A549 (cell line): ENCODE data around the gene KATNAL1. TPM values are rescaled to one million over a fixed set of nuclear protein-coding genes. Genes with fewer than 3 reads are reported as not detected.

Experiments
- ATAC-seq, 2 experiments: fragments of 200-7000 bp in 1 of 2; fragments of >200 bp in 1 of 2; cut with Nextera tagmentation in 1 of 2; cut with Tn5 transposase in 1 of 2; 3 replicates each; pipeline versions ENCODE4 v1.8.0 to v1.9.1; 2018 to 2020; ENCODE audit warnings: mild to moderate bottlenecking in 1 of 2, moderate library complexity in 1 of 2
- CTCF ChIA-PET: fragments of 300-600 bp; sonication (Branson Sonifier 250); formaldehyde crosslinking; extraction: SDS; loops from one replicate; lab custom pipeline; 2021; ENCODE audit warnings: antibody characterized with exemption, inconsistent platforms; lab: Yijun Ruan, JAX
- POLR2A ChIA-PET: fragments of 350-600 bp; formaldehyde crosslinking; extraction: SDS; loops from one replicate; lab custom pipeline; 2021; ENCODE audit warnings: antibody characterized with exemption, inconsistent platforms; lab: Yijun Ruan, JAX
- DNase-seq, 2 experiments: peaks; one replicate each; pipeline versions ENCODE4 v3.0.0 to v3.0.0-alpha.2; 2011 to 2016; ENCODE audit warnings: low read depth in 1 of 2, low spot score in 1 of 2
- FAIRE-seq: peaks from 2 replicates; lab custom pipeline; 2011; peaks lifted over from hg19 to GRCh38; lab: Jason Lieb, UNC
- H3K27ac ChIP-seq, 2 experiments: fragments of >200 bp; sonication (Bioruptor Twin); formaldehyde crosslinking; 3 replicates each; pipeline ENCODE4 v1.5.1; 2016 to 2017
- H3K4me1 ChIP-seq: fragments of >200 bp; sonication (Bioruptor Twin); formaldehyde crosslinking; 3 replicates; pipeline ENCODE4 v1.6.1; 2016
- H3K4me2 ChIP-seq: fragments of >200 bp; sonication (Bioruptor Twin); formaldehyde crosslinking; 3 replicates; pipeline ENCODE4 v1.6.1; 2016
- H3K4me3 ChIP-seq: fragments of >200 bp; sonication (Bioruptor Twin); formaldehyde crosslinking; 3 replicates; pipeline ENCODE4 v1.5.1; 2016
- H3K9me3 ChIP-seq: fragments of >200 bp; sonication (Bioruptor Twin); formaldehyde crosslinking; 3 replicates; pipeline ENCODE4 v1.6.1; 2016
- ATOH8 ChIP-seq: fragments of 250-450 bp; sonication (Bioruptor Pico); IDR thresholded peaks from 2 replicates; pipeline ENCODE4 v1.5.0; 2020; ENCODE audit warnings: low read depth, mild to moderate bottlenecking, moderate library complexity
- CTCF ChIP-seq: fragments of >200 bp; sonication (Bioruptor Twin); formaldehyde crosslinking; IDR thresholded peaks from 3 replicates; pipeline ENCODE4 v1.5.1; 2016
- EHF ChIP-seq: fragments of 250-450 bp; sonication (Bioruptor Pico); IDR thresholded peaks from 2 replicates; pipeline ENCODE4 v1.5.0; 2020; ENCODE audit warnings: mild to moderate bottlenecking
- FOSL2 ChIP-seq, 2 experiments: fragments of 450-650 bp in 1 of 2; fragments of >200 bp in 1 of 2; sonication (Bioruptor Twin) in 1 of 2; formaldehyde crosslinking; IDR thresholded peaks; 2 replicates each; pipeline versions ENCODE4 v1.5.0 to v1.6.1; 2016 to 2020; ENCODE audit warnings: mild to moderate bottlenecking in 1 of 2, moderate library complexity in 1 of 2
- GATA3 ChIP-seq: IDR thresholded peaks from 2 replicates; pipeline ENCODE4 v1.6.1; 2012; ENCODE audit warnings: borderline replicate concordance
- HOXB5 ChIP-seq: fragments of 250-450 bp; sonication (Bioruptor Pico); IDR thresholded peaks from 2 replicates; pipeline ENCODE4 v1.5.0; 2020; ENCODE audit warnings: mild to moderate bottlenecking, moderate library complexity
- KDM5A ChIP-seq: fragments of 200-600 bp; sonication (generic); IDR thresholded peaks from 2 replicates; pipeline ENCODE4 v1.6.1; 2016; ENCODE audit warnings: antibody characterized with exemption, mild to moderate bottlenecking
- MAX ChIP-seq: IDR thresholded peaks from 2 replicates; pipeline ENCODE4 v1.6.1; 2012
- NR3C1 ChIP-seq: fragments of >200 bp; sonication (Bioruptor Twin); formaldehyde crosslinking; IDR thresholded peaks from 3 replicates; pipeline ENCODE4 v1.6.1; 2017
- PBX3 ChIP-seq: IDR thresholded peaks from 2 replicates; pipeline ENCODE4 v1.6.1; 2012
- RAD21 ChIP-seq, 2 experiments: fragments of >200 bp in 1 of 2; sonication (Bioruptor Twin) in 1 of 2; formaldehyde crosslinking in 1 of 2; IDR thresholded peaks in 1 of 2; conservative IDR thresholded peaks in 1 of 2; 2 replicates in 1 of 2; 3 replicates in 1 of 2; pipeline ENCODE4 v1.6.1; 2012 to 2018; ENCODE audit warnings: inconsistent platforms in 1 of 2
- RARB ChIP-seq: fragments of 250-450 bp; sonication (Bioruptor Pico); IDR thresholded peaks from 2 replicates; pipeline ENCODE4 v1.8.0; 2021; ENCODE audit warnings: mild to moderate bottlenecking, moderate library complexity
- RFX5 ChIP-seq: fragments of 450-650 bp; IDR thresholded peaks from 2 replicates; pipeline ENCODE4 v1.7.1; 2014; ENCODE audit warnings: antibody characterized with exemption, mild to moderate bottlenecking, moderate library complexity
- RNF2 ChIP-seq: fragments of 200-600 bp; sonication (generic); IDR thresholded peaks from 2 replicates; pipeline ENCODE4 v1.6.1; 2016; ENCODE audit warnings: low read depth, mild to moderate bottlenecking, antibody characterized with exemption, moderate library complexity, borderline replicate concordance
- SMC3 ChIP-seq: fragments of >200 bp; sonication (Bioruptor Twin); formaldehyde crosslinking; IDR thresholded peaks from 3 replicates; pipeline ENCODE4 v1.6.1; 2018; ENCODE audit warnings: inconsistent platforms
- TFCP2L1 ChIP-seq: fragments of 250-450 bp; sonication (Bioruptor Pico); IDR thresholded peaks from 2 replicates; pipeline ENCODE4 v1.5.0; 2021; ENCODE audit warnings: mild to moderate bottlenecking
- ZFP36 ChIP-seq: fragments of 450-650 bp; IDR thresholded peaks from 2 replicates; pipeline ENCODE4 v1.6.1; 2014; ENCODE audit warnings: borderline replicate concordance; ENCODE audit not compliant: partially characterized antibody
- WGBS: methylation state at CpG from one replicate; pipeline ENCODE4 v1.1.6; 2017; ENCODE audit errors: missing lambda C conversion rate; 5-methylcytosine and 5-hydroxymethylcytosine counted together
- polyA plus RNA-seq, 4 experiments: library from polyadenylated mRNA; depleted of rRNA in 3 of 4; stranded (reverse); fragments of >200 nt; fragmentation: RNase III in 1 of 4; extraction: RNeasy Plus Mini Kit Qiagen cat#74134 plus additional on column Dnase treatment in 1 of 4; gene quantifications; 2 replicates in 3 of 4; 3 replicates in 1 of 4; pipeline ENCODE4 v1.2.3, GENCODE V29; 2011 to 2017

The KATNAL1 gene
- polyA plus RNA-seq, 2 of the 4 experiments (the other 2 are of a cell fraction): 7.9 to 10.5 TPM

- H3K4me1 ChIP-seq: no peaks in the 10 kb centered on the region
- H3K9me3 ChIP-seq: no peaks in the 10 kb centered on the region
- 96% methylated on average over 2 of the region's 2 CpGs for WGBS
- CTCF ChIA-PET: no interaction called here
- ATAC-seq (no peak), DNase-seq (no peak), FAIRE-seq (no peak)
- no peak overlapping the region for H3K27ac ChIP-seq
- no peak overlapping the region for H3K4me3 ChIP-seq
- TF ChIP-seq RAD21 (conservative IDR thresholded peaks at IDR 0.05 in 1 of 2, IDR thresholded peaks at IDR 0.05 in 1 of 2) (no peak), HOXB5 (no peak), FOSL2 (IDR thresholded peaks at IDR 0.05) (no peak), FOSL2 (CRISPR knock-in tag; IDR thresholded peaks at IDR 0.05) (no peak), GATA3 (no peak), NR3C1 (no peak), ATOH8 (CRISPR knock-in tag) (no peak), CTCF (no peak), ZFP36 (no peak), MAX (no peak), EHF (CRISPR knock-in tag) (no peak), RNF2 (no peak), SMC3 (no peak)
- POLR2A ChIA-PET: no interaction called here
- no peak overlapping the region for H3K4me2 ChIP-seq
Measured at GRCh38 chr13:30295116-30295515, 12.2 kb downstream of the KATNAL1 start.

- TF ChIP-seq TFCP2L1 (CRISPR knock-in tag) (no peak), RAD21 (conservative IDR thresholded peaks at IDR 0.05 in 1 of 2, IDR thresholded peaks at IDR 0.05 in 1 of 2) (no peak), RFX5 (no peak), CTCF (no peak), RARB (CRISPR knock-in tag) (no peak)
- POLR2A ChIA-PET: no interaction called here
Measured at GRCh38 chr13:30294004-30294403, 13.3 kb downstream of the KATNAL1 start.

GRCh38 chr13:30292325-30292724 is 15.0 kb downstream of the KATNAL1 start:
- Histone ChIP-seq H3K27ac (no peak overlapping the region), H3K4me1 (no peaks in the 10 kb centered on the region), H3K9me3 (no peaks in the 10 kb centered on the region), H3K4me2 (no peak overlapping the region), H3K4me3 (no peak overlapping the region)
- ChIA-PET POLR2A (no interaction called here), CTCF (interaction anchor here (0.6 kb wide), 1 partner anchor 14 kb away, joined by 3 read pairs; no protein-coding TSS in a partner anchor)
- TF ChIP-seq PBX3: no peak
- TF ChIP-seq KDM5A: no peak
- DNase-seq (no peak), FAIRE-seq (no peak), ATAC-seq (no peak)

More at GRCh38 chr13:30294004-30294403, 13.3 kb downstream of the KATNAL1 start:
- WGBS: 85% methylated on average over 3 of the region's 3 CpGs
- no peak for ATAC-seq
- no peak overlapping the region for H3K4me3 ChIP-seq
- H3K27ac ChIP-seq: no peak overlapping the region
- no peaks in the 10 kb centered on the region for H3K9me3 ChIP-seq
- no peak for DNase-seq
- H3K4me2 ChIP-seq: no peak overlapping the region
- CTCF ChIA-PET: no interaction called here
- H3K4me1 ChIP-seq: no peaks in the 10 kb centered on the region
- no peak for FAIRE-seq
